ENCODE data around the gene MAPT.

- no peak for TF ChIP-seq EGR1 (IDR thresholded peaks at IDR 0.05)
- TF ChIP-seq REST (IDR thresholded peaks at IDR 0.05; ENCODE audit: low read depth), result no peak
- TF ChIP-seq CREB1 (IDR thresholded peaks at IDR 0.05; ENCODE audit: low read depth), result no peak
- peak; percentile 64 for TF ChIP-seq NFIC (IDR thresholded peaks at IDR 0.05)
- no peak for TF ChIP-seq CEBPB (IDR thresholded peaks at IDR 0.05)
- no peak for TF ChIP-seq MAX (IDR thresholded peaks at IDR 0.05)
- no peak for TF ChIP-seq TEAD4 (IDR thresholded peaks at IDR 0.05)
- no peak for TF ChIP-seq TAF1 (IDR thresholded peaks at IDR 0.05; ENCODE audit: low read depth)
- TF ChIP-seq RAD21 (IDR thresholded peaks at IDR 0.05; ENCODE audit: low read depth), result no peak
- TF ChIP-seq FOXM1 (IDR thresholded peaks at IDR 0.05; ENCODE audit: borderline replicate concordance, low read depth), result no peak
Observed at GRCh38 chr17:46003907-46004748, 109.8 kb downstream of the MAPT start.

All from Ishikawa (cell line).